Stimulated activated CD4-positive, alpha-beta T cell treated with anti-CD3 and anti-CD28 coated beads, Interleukin-1b, Interleukin-23, amount 100 ng/mL, for 24 hours (primary cell): Measurements from ENCODE around the gene TMEFF1.
"Not testable (repeated sequence)": the region's sequence is repeated elsewhere in the genome, so short reads cannot be mapped to it uniquely, and the experiment has no call there.

Experiments
- DNase-seq, 4 experiments: peaks; one replicate each; pipeline ENCODE4 v3.0.0-alpha.2; 2020; ENCODE audit warnings: low read depth in 4 of 4, low spot score in 1 of 4

Gene TMEFF1

GRCh38 chr9:100472788-100473275 lies at the start of gene TMEFF1:
Gene TMEFF1, plus strand, starts transcription at chr9:100473149. Its CDS starts 396 bp downstream, at chr9:100473545.
- DNase-seq: peak in 2 of 4 experiments; percentile 10 to 50

- no peak for DNase-seq
Observed at GRCh38 chr9:100425758-100426157, 47.2 kb upstream of the TMEFF1 start.

- DNase-seq: no peak
Observed at GRCh38 chr9:100426189-100426529, 46.8 kb upstream of the TMEFF1 start.

GRCh38 chr9:100426530-100427365 lies 46.2 kb upstream of the TMEFF1 start, which contains the start of gene MSANTD3:
Gene MSANTD3, plus strand, starts transcription at chr9:100427143. Its CDS starts 14,796 bp downstream, at chr9:100441939.
- DNase-seq: peak in 3 of 4 experiments; percentile 16 to 44 (median 22)

GRCh38 chr9:100427366-100428263 lies 45.3 kb upstream of the TMEFF1 start:
- peak in 2 of 4 experiments; percentile 6 to 26 for DNase-seq

- no peak for DNase-seq
Observed at GRCh38 chr9:100428871-100429654, 43.9 kb upstream of the TMEFF1 start.

- no peak for DNase-seq
Observed at GRCh38 chr9:100430286-100430940, 42.5 kb upstream of the TMEFF1 start.

GRCh38 chr9:100431886-100432285 lies 41.1 kb upstream of the TMEFF1 start:
- no peak for DNase-seq

- no peak for DNase-seq
Observed at GRCh38 chr9:100432736-100433135, 40.2 kb upstream of the TMEFF1 start.

- DNase-seq: no peak
Observed at GRCh38 chr9:100436571-100436970, 36.4 kb upstream of the TMEFF1 start.

- peak; percentile 36 to 55 (median 44) for DNase-seq
Observed at GRCh38 chr9:100437860-100438805, 34.8 kb upstream of the TMEFF1 start.

GRCh38 chr9:100440071-100440470 lies 32.9 kb upstream of the TMEFF1 start:
- DNase-seq: no peak

GRCh38 chr9:100440487-100440886 lies 32.5 kb upstream of the TMEFF1 start:
- DNase-seq: not testable (repeated sequence)

- no peak for DNase-seq
Observed at GRCh38 chr9:100441911-100442361, 31.0 kb upstream of the TMEFF1 start.

- no peak for DNase-seq
Observed at GRCh38 chr9:100443781-100444768, 28.9 kb upstream of the TMEFF1 start.

GRCh38 chr9:100445161-100445902 lies 27.6 kb upstream of the TMEFF1 start:
- DNase-seq: no peak

- DNase-seq: no peak
Observed at GRCh38 chr9:100445903-100446549, 26.9 kb upstream of the TMEFF1 start.
